Spleen (tissue), 11 donors: ENCODE measurements around the gene GABBR1. TPM values are rescaled to one million over a fixed set of nuclear protein-coding genes. Genes with fewer than 3 reads are reported as not detected.

Experiments used
- DNase-seq: peaks from one replicate; pipeline ENCODE4 v3.0.0-alpha.2; 2020
- H3K27ac ChIP-seq, 8 donors: fragments of 200-600 bp; sonication (generic) in 7 of 8; 1 replicate in 4 of 8; 2 replicates in 4 of 8; pipeline versions ENCODE4 v1.5.0 to v1.8.0; 2016 to 2021; ENCODE audit warnings: inconsistent platforms in 4 of 8, mild to moderate bottlenecking in 4 of 8, moderate library complexity in 1 of 8
- H3K27me3 ChIP-seq, 7 donors: fragments of 200-600 bp; sonication (generic) in 6 of 7; replicated peaks in 1 of 7; 1 replicate in 4 of 7; 2 replicates in 3 of 7; pipeline versions ENCODE4 v1.5.0 to v1.8.0; 2016 to 2021; ENCODE audit warnings: inconsistent platforms in 3 of 7, mild to moderate bottlenecking in 1 of 7
- H3K36me3 ChIP-seq, 6 donors: fragments of 200-600 bp; sonication (generic) in 5 of 6; 1 replicate in 4 of 6; 2 replicates in 2 of 6; pipeline versions ENCODE4 v1.5.0 to v1.8.0; 2016 to 2021; ENCODE audit warnings: inconsistent platforms in 2 of 6
- H3K4me1 ChIP-seq, 6 donors: fragments of 200-600 bp; sonication (generic) in 5 of 6; 1 replicate in 3 of 6; 2 replicates in 3 of 6; pipeline versions ENCODE4 v1.5.0 to v1.8.0; 2016 to 2021; ENCODE audit warnings: inconsistent platforms in 3 of 6
- H3K4me3 ChIP-seq, 8 donors: fragments of 200-600 bp; sonication (generic) in 7 of 8; 1 replicate in 4 of 8; 2 replicates in 4 of 8; pipeline versions ENCODE4 v1.5.0 to v1.8.0; 2016 to 2021; ENCODE audit warnings: inconsistent platforms in 4 of 8, mild to moderate bottlenecking in 4 of 8, moderate library complexity in 2 of 8
- H3K9me3 ChIP-seq, 8 donors: fragments of 200-600 bp; sonication (generic) in 7 of 8; 1 replicate in 4 of 8; 2 replicates in 4 of 8; pipeline versions ENCODE4 v1.5.0 to v1.8.0; 2016 to 2021; ENCODE audit warnings: inconsistent platforms in 4 of 8
- POLR2A ChIP-seq, 3 donors: fragments of 450-650 bp; IDR thresholded peaks; one replicate each; pipeline ENCODE4 v1.5.1; 2017; ENCODE audit warnings: antibody characterized with exemption in 3 of 3, mild to moderate bottlenecking in 1 of 3
- POLR2AphosphoS5 ChIP-seq, 3 donors: sonication (generic); formaldehyde crosslinking; IDR thresholded peaks; one replicate each; pipeline ENCODE4 v1.5.1; 2017; ENCODE audit warnings: antibody characterized with exemption in 3 of 3
- WGBS, 5 donors: extraction: QIAGEN DNeasy Blood & Tissue Kit in 3 of 5; methylation state at CpG; one replicate each; pipeline versions ENCODE4 v1.1.5 to v1.1.7; 2013 to 2018; 5-methylcytosine and 5-hydroxymethylcytosine counted together
- intact Hi-C: fragments of 100-400 bp; cut with DNase I; formaldehyde crosslinking; loops from one replicate; pipeline ENCODE4 v1.15.0; 2023; ENCODE audit warnings: low total_unique reads
- polyA plus RNA-seq, 3 donors: library from polyadenylated mRNA; stranded (reverse); fragments of 200-250 nt; gene quantifications; one replicate each; pipeline ENCODE4 v1.2.1, GENCODE V29; 2013
- total RNA-seq, 7 donors: library from RNA; depleted of rRNA in 3 of 7; stranded (reverse); fragments of >200 nt in 3 of 7; fragmentation: NEBNext Ultra II Directional in 4 of 7; extraction: Animal tissue kit (Norgen Biotek cat#: 25700) in 4 of 7; gene quantifications; one replicate each; pipeline versions ENCODE4 v1.1.0 to v1.2.1, GENCODE V29; 2016 to 2021
- TF ChIP-seq, protein P1 (sequence below), 11 experiments: fragments of 200-600 bp in 7 of 11; fragments of 450-650 bp in 4 of 11; sonication (generic) in 4 of 11; IDR thresholded peaks in 8 of 11; conservative IDR thresholded peaks in 3 of 11; 1 replicate in 7 of 11; 2 replicates in 4 of 11; pipeline versions ENCODE4 v1.4.0 to v1.8.0; 2016 to 2021; ENCODE audit warnings: antibody characterized with exemption in 11 of 11, inconsistent platforms in 4 of 11, mild to moderate bottlenecking in 1 of 11
- donor health status: healthy with polysubstance abuse.
- donor health status: DM: no; HTN: no; CAD: no; lungs with moderate emphysema.
- donor health status: DM: no; HTN: no; CAD: no.
- donor health status: Bipolar disorder and iron deficiency.
- donor health status: healthy.
- donor health status: DM: no; HTN: no; CAD: no.
- donor health status: DM: yes; HTN: yes; CAD: no.

The GABBR1 gene
- total and polyA plus RNA-seq, 10 donors, result 13.8 to 122 (median 62.4) TPM

DNA sequence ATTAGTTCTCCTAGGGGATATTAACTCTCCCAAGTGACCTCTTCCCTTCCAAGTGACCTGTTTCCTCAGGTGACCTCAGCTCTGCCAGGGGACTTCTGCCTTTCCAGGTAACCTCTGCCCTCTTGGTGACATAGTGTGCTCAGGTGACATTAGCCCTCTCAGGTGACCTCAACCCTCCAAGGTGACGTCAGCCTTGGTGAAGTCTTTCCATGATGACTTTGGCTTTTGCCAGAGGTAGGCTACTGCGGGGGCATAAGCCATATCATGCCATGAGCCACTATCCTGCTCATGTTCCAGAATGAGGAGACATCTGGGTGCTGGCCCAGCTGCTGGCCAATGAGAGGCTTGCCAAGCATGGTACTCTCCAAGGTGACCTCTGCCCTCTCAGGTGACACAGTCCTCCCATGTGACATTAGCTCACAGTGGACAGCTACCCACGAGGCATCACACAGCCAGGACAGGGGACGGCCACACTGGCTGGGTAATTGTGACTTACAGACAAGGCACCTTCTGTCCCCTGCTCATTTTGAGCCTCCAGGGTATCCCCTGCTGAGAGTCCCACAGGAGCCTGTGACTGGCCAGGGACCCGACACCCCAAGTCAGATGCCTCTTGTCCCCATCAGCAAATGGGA, 104.6 kb downstream of the GABBR1 start:
- Histone ChIP-seq H3K36me3 (no peaks in the 10 kb centered on the region), H3K4me3 (no peak overlapping the region), H3K27ac (no peak overlapping the region), H3K27me3 (peaks cover 0 to 9% (median 0%) of the 10 kb centered on the region in 7 donors), H3K9me3 (no peaks in the 10 kb centered on the region), H3K4me1 (no peaks in the 10 kb centered on the region)
- intact Hi-C loops, result no loop called here
- 57 to 89% (median 78%) methylated on average over 4 to 5 of the region's 5 CpGs for WGBS, 5 donors
- TF ChIP-seq, protein P1, sequence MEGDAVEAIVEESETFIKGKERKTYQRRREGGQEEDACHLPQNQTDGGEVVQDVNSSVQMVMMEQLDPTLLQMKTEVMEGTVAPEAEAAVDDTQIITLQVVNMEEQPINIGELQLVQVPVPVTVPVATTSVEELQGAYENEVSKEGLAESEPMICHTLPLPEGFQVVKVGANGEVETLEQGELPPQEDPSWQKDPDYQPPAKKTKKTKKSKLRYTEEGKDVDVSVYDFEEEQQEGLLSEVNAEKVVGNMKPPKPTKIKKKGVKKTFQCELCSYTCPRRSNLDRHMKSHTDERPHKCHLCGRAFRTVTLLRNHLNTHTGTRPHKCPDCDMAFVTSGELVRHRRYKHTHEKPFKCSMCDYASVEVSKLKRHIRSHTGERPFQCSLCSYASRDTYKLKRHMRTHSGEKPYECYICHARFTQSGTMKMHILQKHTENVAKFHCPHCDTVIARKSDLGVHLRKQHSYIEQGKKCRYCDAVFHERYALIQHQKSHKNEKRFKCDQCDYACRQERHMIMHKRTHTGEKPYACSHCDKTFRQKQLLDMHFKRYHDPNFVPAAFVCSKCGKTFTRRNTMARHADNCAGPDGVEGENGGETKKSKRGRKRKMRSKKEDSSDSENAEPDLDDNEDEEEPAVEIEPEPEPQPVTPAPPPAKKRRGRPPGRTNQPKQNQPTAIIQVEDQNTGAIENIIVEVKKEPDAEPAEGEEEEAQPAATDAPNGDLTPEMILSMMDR (IDR thresholded peaks at IDR 0.05 in 8 of 11, conservative IDR thresholded peaks at IDR 0.05 in 3 of 11), result no peak
- TF ChIP-seq POLR2AphosphoS5 (IDR thresholded peaks at IDR 0.05) (no peak), POLR2A (IDR thresholded peaks at IDR 0.05) (no peak)
- DNase-seq, result no peak

DNA sequence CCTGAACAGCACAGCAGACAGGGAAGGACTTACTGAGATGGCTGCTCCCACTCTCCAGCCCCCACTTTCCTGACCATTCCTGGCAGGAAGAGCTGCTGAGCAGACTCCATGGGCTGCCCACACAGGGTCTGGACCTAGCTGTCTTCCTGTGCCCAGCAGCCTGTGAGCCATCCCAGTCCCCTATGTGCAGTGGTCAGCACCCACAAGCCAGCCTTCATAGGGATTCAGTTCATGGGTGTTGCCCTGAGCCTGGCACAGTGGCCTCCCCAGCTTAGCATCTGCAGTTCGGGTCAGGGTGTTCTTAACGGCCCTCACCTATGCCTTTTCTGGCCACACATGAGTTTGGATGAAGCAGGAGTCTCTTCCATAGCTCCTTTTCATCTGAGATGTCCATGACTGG, 105.4 kb downstream of the GABBR1 start:
- Histone ChIP-seq H3K27me3 (peaks cover 0 to 9% (median 0%) of the 10 kb centered on the region in 7 donors), H3K4me3 (no peak overlapping the region), H3K9me3 (no peaks in the 10 kb centered on the region), H3K27ac (no peak overlapping the region), H3K4me1 (no peaks in the 10 kb centered on the region), H3K36me3 (no peaks in the 10 kb centered on the region)
- intact Hi-C loops, result no loop called here
- DNase-seq, result no peak
- TF ChIP-seq POLR2AphosphoS5 (IDR thresholded peaks at IDR 0.05) (no peak), POLR2A (IDR thresholded peaks at IDR 0.05) (no peak)
- TF ChIP-seq, protein P1 (IDR thresholded peaks at IDR 0.05 in 8 of 11, conservative IDR thresholded peaks at IDR 0.05 in 3 of 11), result no peak
- WGBS, 5 donors, result 66 to 94% (median 77%) methylated on average over 2 of the region's 2 CpGs; no CpG with 5 or more reads in 1 of the 5 donors

DNA sequence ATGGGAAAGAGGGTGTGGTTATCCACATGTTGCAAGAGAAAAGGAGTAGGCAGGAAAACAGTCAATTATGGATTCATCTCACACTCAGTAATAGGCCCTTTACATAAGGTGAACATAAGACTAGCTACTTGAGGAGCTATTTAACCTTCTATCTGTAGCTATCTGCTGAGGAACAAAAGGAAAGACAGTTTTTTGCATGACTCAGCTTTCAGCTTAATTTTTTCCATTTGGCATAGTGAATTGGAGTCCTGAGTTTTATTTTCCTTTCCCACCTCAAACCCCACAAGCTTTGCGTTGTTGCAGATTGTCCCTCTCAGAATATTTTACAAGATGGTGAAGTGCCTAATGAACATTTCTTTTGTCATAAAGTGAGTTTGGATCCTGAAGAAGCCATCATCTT, 105.9 kb downstream of the GABBR1 start:
- 71 to 94% (median 81%) methylated on average over 1 of the region's 1 CpG for WGBS, 5 donors
- TF ChIP-seq, protein P1 (IDR thresholded peaks at IDR 0.05 in 8 of 11, conservative IDR thresholded peaks at IDR 0.05 in 3 of 11), result no peak
- TF ChIP-seq POLR2A (IDR thresholded peaks at IDR 0.05) (no peak), POLR2AphosphoS5 (IDR thresholded peaks at IDR 0.05) (no peak)
- no peaks in the 10 kb centered on the region for H3K36me3 ChIP-seq

DNA sequence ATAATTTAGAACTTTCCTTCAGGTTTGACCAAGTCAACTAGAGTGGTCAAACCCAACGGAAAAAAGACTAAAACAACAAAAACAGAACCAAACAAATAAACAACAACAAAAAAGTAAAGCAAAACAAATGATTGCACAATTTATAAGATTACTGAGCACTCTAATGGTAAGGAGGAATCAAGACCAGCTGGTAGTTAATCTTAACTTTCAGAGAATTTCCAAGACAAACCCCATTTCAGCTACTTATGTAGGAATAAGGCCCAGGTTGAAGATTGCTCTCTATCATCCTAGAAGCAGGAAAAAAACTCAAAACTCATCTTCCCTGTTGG, 107.7 kb downstream of the GABBR1 start:
- Histone ChIP-seq H3K27ac (no peak overlapping the region), H3K4me3 (no peak overlapping the region), H3K36me3 (no peaks in the 10 kb centered on the region), H3K4me1 (no peaks in the 10 kb centered on the region), H3K27me3 (peaks cover 0 to 9% (median 0%) of the 10 kb centered on the region in 7 donors), H3K9me3 (no peaks in the 10 kb centered on the region)
- DNase-seq, result no peak
- no peak for TF ChIP-seq POLR2AphosphoS5 (IDR thresholded peaks at IDR 0.05)
- TF ChIP-seq, protein P1 (IDR thresholded peaks at IDR 0.05 in 8 of 11, conservative IDR thresholded peaks at IDR 0.05 in 3 of 11), result no peak
- no peak for TF ChIP-seq POLR2A (IDR thresholded peaks at IDR 0.05)
- intact Hi-C loops, result no loop called here
- WGBS, 5 donors, result 0 to 2% (median 0%) methylated on average over 1 of the region's 1 CpG

More for the DNA sequence above, 105.9 kb downstream of the GABBR1 start:
- H3K4me3 ChIP-seq, result no peak overlapping the region
- peaks cover 0 to 9% (median 0%) of the 10 kb centered on the region in 7 donors for H3K27me3 ChIP-seq
- no peak for DNase-seq
- no peaks in the 10 kb centered on the region for H3K9me3 ChIP-seq
- no peak overlapping the region for H3K27ac ChIP-seq
- no peaks in the 10 kb centered on the region for H3K4me1 ChIP-seq
- intact Hi-C loops, result no loop called here
